GM12878 (cell line): Measurements from ENCODE around the gene CTNNAL1. TPM values are rescaled to one million over a fixed set of nuclear protein-coding genes. Genes with fewer than 3 reads are reported as not detected.

ENCODE experiments used
- ATAC-seq: fragments of 200-7000 bp; cut with Tn5 transposase; 3 replicates; pipeline ENCODE4 v1.9.1; 2020; ENCODE audit warnings: mild to moderate bottlenecking, moderate library complexity
- BruUV-seq: library from RNA; stranded (reverse); fragments of 400-500 nt; replicated peaks from 2 replicates; lab custom pipeline; 2021; lab: Mats Ljungman, UMichigan
- CTCF ChIA-PET: fragments of 300-600 bp; sonication (Branson Sonifier 250); formaldehyde crosslinking; extraction: SDS; loops from one replicate; lab custom pipeline; 2021; ENCODE audit warnings: inconsistent platforms; lab: Yijun Ruan, JAX
- POLR2A ChIA-PET: fragments of 350-600 bp; formaldehyde crosslinking; extraction: SDS; loops from one replicate; lab custom pipeline; 2021; ENCODE audit warnings: inconsistent platforms; lab: Charles Lee
- RAD21 ChIA-PET: fragments of 300-600 bp; sonication (Branson Sonifier 250); formaldehyde crosslinking; loops from one replicate; lab custom pipeline; 2023; ENCODE audit warnings: antibody characterized with exemption; ENCODE audit not compliant: unreplicated experiment; lab: Charles Lee
- SMC1A ChIA-PET: fragments of 300-600 bp; sonication (Branson Sonifier 250); formaldehyde crosslinking; loops from one replicate; lab custom pipeline; 2023; ENCODE audit not compliant: unreplicated experiment, uncharacterized antibody; lab: Charles Lee
- DNase-seq: peaks from one replicate; pipeline ENCODE4 v3.0.0-alpha.2; 2011; ENCODE audit warnings: low read depth, low spot score
- FAIRE-seq: peaks from 3 replicates; lab custom pipeline; 2011; peaks lifted over from hg19 to GRCh38; lab: Jason Lieb, UNC
- H2AFZ ChIP-seq: 2 replicates; pipeline ENCODE4 v1.6.0; 2011; ENCODE audit warnings: low read depth, low read length, control low read depth; ENCODE audit not compliant: control insufficient read depth
- H3K27ac ChIP-seq: 2 replicates; pipeline ENCODE4 v1.5.1; 2011; ENCODE audit warnings: control low read depth; ENCODE audit not compliant: control insufficient read depth, insufficient read depth
- H3K27me3 ChIP-seq, 2 experiments: replicated peaks in 1 of 2; 2 replicates each; pipeline versions ENCODE4 v1.6.0 to v1.6.1; 2011; ENCODE audit warnings: low read length in 1 of 2; ENCODE audit not compliant: control insufficient read depth in 2 of 2, insufficient read depth in 2 of 2
- H3K36me3 ChIP-seq, 2 experiments: 2 replicates each; pipeline ENCODE4 v1.5.1; 2011; ENCODE audit warnings: low read length in 1 of 2; ENCODE audit not compliant: control insufficient read depth in 2 of 2, insufficient read depth in 2 of 2
- H3K4me1 ChIP-seq: 2 replicates; pipeline ENCODE4 v1.6.1; 2011; ENCODE audit warnings: mild to moderate bottlenecking, low read length, moderate library complexity, mixed read lengths; ENCODE audit not compliant: control insufficient read depth, insufficient read depth
- H3K4me2 ChIP-seq: 2 replicates; pipeline ENCODE4 v1.6.0; 2011; ENCODE audit warnings: control low read depth; ENCODE audit not compliant: control insufficient read depth, insufficient read depth
- H3K4me3 ChIP-seq: fragments of 200-600 bp; sonication (generic); 2 replicates; pipeline ENCODE4 v1.5.1; 2016
- H3K79me2 ChIP-seq: 2 replicates; pipeline ENCODE4 v1.6.0; 2011; ENCODE audit warnings: low read length; ENCODE audit not compliant: control insufficient read depth, insufficient read depth
- H3K9ac ChIP-seq: 2 replicates; pipeline ENCODE4 v1.8.0; 2011; ENCODE audit warnings: low read length, control low read depth, mixed read lengths; ENCODE audit not compliant: control insufficient read depth, insufficient read depth
- H3K9me3 ChIP-seq: replicated peaks from 3 replicates; pipeline ENCODE4 v1.5.1; 2011; ENCODE audit warnings: mild to moderate bottlenecking, low read length; ENCODE audit not compliant: control insufficient read depth, insufficient read depth
- H4K20me1 ChIP-seq: 2 replicates; pipeline ENCODE4 v1.6.0; 2011; ENCODE audit not compliant: control insufficient read depth, insufficient read depth
- ASH2L ChIP-seq: fragments of 300-600, 200-600 bp; sonication (generic); IDR thresholded peaks from 2 replicates; pipeline ENCODE4 v1.6.1; 2017; ENCODE audit warnings: low read depth, mild to moderate bottlenecking, borderline replicate concordance
- BHLHE40 ChIP-seq, 2 experiments: fragments of 450-650 bp in 1 of 2; IDR thresholded peaks; 2 replicates each; pipeline ENCODE4 v1.6.1; 2011 to 2017; ENCODE audit warnings: low read depth in 2 of 2, borderline replicate concordance in 1 of 2, improper control_type of control experiment in 1 of 2, low read length in 1 of 2, mild to moderate bottlenecking in 1 of 2
- BRCA1 ChIP-seq: IDR thresholded peaks from 2 replicates; pipeline ENCODE4 v1.6.1; 2011; ENCODE audit warnings: low read depth, low read length, improper control_type of control experiment
- CREB1 ChIP-seq: IDR thresholded peaks from 2 replicates; pipeline ENCODE4 v1.6.1; 2012; ENCODE audit warnings: low read depth, mild to moderate bottlenecking, inconsistent platforms
- CREM ChIP-seq: IDR thresholded peaks from 2 replicates; pipeline ENCODE4 v1.6.1; 2014; ENCODE audit warnings: antibody characterized with exemption, low read depth
- EGR1 ChIP-seq, 2 experiments: IDR thresholded peaks; 1 replicate in 1 of 2; 2 replicates in 1 of 2; pipeline ENCODE4 v1.6.1; 2011 to 2012; ENCODE audit warnings: low read depth in 2 of 2, low read length in 2 of 2, borderline replicate concordance in 1 of 2, mild to moderate bottlenecking in 1 of 2, moderate library complexity in 1 of 2
- MTA3 ChIP-seq: IDR thresholded peaks from 2 replicates; pipeline ENCODE4 v1.6.1; 2012; ENCODE audit warnings: low read length, inconsistent platforms, borderline replicate concordance
- MYC ChIP-seq: IDR thresholded peaks from 2 replicates; pipeline ENCODE4 v1.6.1; 2011; ENCODE audit warnings: mild to moderate bottlenecking, low read length, moderate library complexity, inconsistent platforms; ENCODE audit not compliant: insufficient read depth, insufficient replicate concordance, insufficient read length, severe bottlenecking
- NFIC ChIP-seq: IDR thresholded peaks from 2 replicates; pipeline ENCODE4 v1.6.1; 2012; ENCODE audit warnings: low read depth, mild to moderate bottlenecking, inconsistent platforms, low read length, moderate library complexity
- PML ChIP-seq: IDR thresholded peaks from 2 replicates; pipeline ENCODE4 v1.6.1; 2012; ENCODE audit warnings: low read length, inconsistent platforms
- RB1 ChIP-seq: fragments of 450-650 bp; formaldehyde crosslinking; IDR thresholded peaks from 2 replicates; pipeline ENCODE4 v1.6.1; 2017; ENCODE audit warnings: mild to moderate bottlenecking, borderline replicate concordance
- RELB ChIP-seq: fragments of 450-650 bp; IDR thresholded peaks from 2 replicates; pipeline ENCODE4 v1.6.1; 2017; ENCODE audit warnings: low read depth, mild to moderate bottlenecking, moderate library complexity
- RUNX3 ChIP-seq: IDR thresholded peaks from 2 replicates; pipeline ENCODE4 v1.6.1; 2012; ENCODE audit warnings: low read length, inconsistent platforms
- SMARCA5 ChIP-seq: fragments of 450-650 bp; IDR thresholded peaks from 2 replicates; pipeline ENCODE4 v1.6.1; 2017; ENCODE audit warnings: mild to moderate bottlenecking
- SUPT20H ChIP-seq: IDR thresholded peaks from 2 replicates; pipeline ENCODE4 v1.6.1; 2011; ENCODE audit warnings: low read depth, mild to moderate bottlenecking, low read length, moderate library complexity, borderline replicate concordance; ENCODE audit not compliant: control insufficient read depth
- TCF12 ChIP-seq: IDR thresholded peaks from 2 replicates; pipeline ENCODE4 v1.6.1; 2011; ENCODE audit warnings: low read depth, mild to moderate bottlenecking, low read length
- WGBS: methylation state at CpG from one replicate; pipeline ENCODE4 v1.1.6; 2016; ENCODE audit warnings: low lambda C conversion rate; ENCODE audit not compliant: insufficient replicate concordance, insufficient coverage; ENCODE audit errors: missing lambda C conversion rate; 5-methylcytosine and 5-hydroxymethylcytosine counted together
- in situ Hi-C: fragments of 300-500 bp; cut with MboI; formaldehyde crosslinking; loops from 9 replicates; pipeline ENCODE4 v1.14.3; 2018; ENCODE audit warnings: mixed read lengths
- intact Hi-C: fragments of 100-400 bp; cut with micrococcal nuclease; formaldehyde crosslinking; loops from one replicate; pipeline ENCODE4 v1.14.2; 2022; ENCODE audit not compliant: unreplicated experiment
- polyA plus RNA-seq, 11 experiments: library from polyadenylated mRNA; depleted of rRNA in 4 of 11; unstranded in 6 of 11; stranded (reverse) in 5 of 11; fragments of >200 nt; fragmentation: Nextera tagmentation in 4 of 11; fragmentation: Illumina TruSeq in 1 of 11; extraction: Ambion mirVana in 4 of 11; extraction: Trizol in 1 of 11; gene quantifications; 1 replicate in 1 of 11; 2 replicates in 10 of 11; pipeline versions ENCODE4 v1.2.1 to v1.2.3, GENCODE V29; 2011 to 2016; ENCODE audit warnings: inconsistent platforms in 2 of 11, missing spikeins in 2 of 11, low read depth in 1 of 11
- total RNA-seq, 4 experiments: library from RNA; depleted of rRNA in 3 of 4; stranded (reverse); fragments of >200 nt in 3 of 4; fragmentation: Illumina TruSeq in 1 of 4; extraction: Trizol in 1 of 4; gene quantifications; 2 replicates each; pipeline versions ENCODE4 v1.2.1 to v1.2.3, GENCODE V29; 2013 to 2021
- TF ChIP-seq, protein P1 (sequence below), 3 experiments: IDR thresholded peaks in 2 of 3; conservative IDR thresholded peaks in 1 of 3; 2 replicates each; pipeline ENCODE4 v1.5.1; 2011; ENCODE audit warnings: low read depth in 3 of 3, low read length in 3 of 3, mild to moderate bottlenecking in 3 of 3, control low read depth in 2 of 3, moderate library complexity in 2 of 3, inconsistent platforms in 1 of 3, mixed read lengths in 1 of 3; ENCODE audit not compliant: control insufficient read depth in 2 of 3, insufficient read depth in 1 of 3; ENCODE audit errors: extremely low read depth in 1 of 3
- TF ChIP-seq, protein P2 (sequence below): IDR thresholded peaks from 2 replicates; pipeline ENCODE4 v1.6.1; 2012; ENCODE audit warnings: low read length, inconsistent platforms

The CTNNAL1 gene
- total and polyA plus RNA-seq, 10 of the 15 experiments (the other 5 are each of a cell fraction or from before 2014, with no cell fraction given), result 16.3 to 82.5 (median 45.2) TPM

GRCh38 chr9:108904161-108904560, 109.1 kb downstream of the CTNNAL1 start:
- peaks cover 2 to 10% of the 10 kb centered on the region in 2 experiments for H3K36me3 ChIP-seq
- TF ChIP-seq ASH2L (no peak), PML (no peak), MYC (no peak), BHLHE40 (IDR thresholded peaks at IDR 0.05; ENCODE audit: borderline replicate concordance in 1 of 2, low read depth in 2 of 2, low read length in 1 of 2) (no peak), NFIC (no peak), SMARCA5 (no peak), CREB1 (no peak), EGR1 (IDR thresholded peaks at IDR 0.05; ENCODE audit: borderline replicate concordance in 1 of 2, low read depth in 2 of 2, low read length in 2 of 2) (no peak), MTA3 (no peak), RELB (no peak), TCF12 (no peak), CREM (no peak), RUNX3 (no peak), RB1 (no peak), BRCA1 (no peak), SUPT20H (no peak)
- TF ChIP-seq, protein P1, sequence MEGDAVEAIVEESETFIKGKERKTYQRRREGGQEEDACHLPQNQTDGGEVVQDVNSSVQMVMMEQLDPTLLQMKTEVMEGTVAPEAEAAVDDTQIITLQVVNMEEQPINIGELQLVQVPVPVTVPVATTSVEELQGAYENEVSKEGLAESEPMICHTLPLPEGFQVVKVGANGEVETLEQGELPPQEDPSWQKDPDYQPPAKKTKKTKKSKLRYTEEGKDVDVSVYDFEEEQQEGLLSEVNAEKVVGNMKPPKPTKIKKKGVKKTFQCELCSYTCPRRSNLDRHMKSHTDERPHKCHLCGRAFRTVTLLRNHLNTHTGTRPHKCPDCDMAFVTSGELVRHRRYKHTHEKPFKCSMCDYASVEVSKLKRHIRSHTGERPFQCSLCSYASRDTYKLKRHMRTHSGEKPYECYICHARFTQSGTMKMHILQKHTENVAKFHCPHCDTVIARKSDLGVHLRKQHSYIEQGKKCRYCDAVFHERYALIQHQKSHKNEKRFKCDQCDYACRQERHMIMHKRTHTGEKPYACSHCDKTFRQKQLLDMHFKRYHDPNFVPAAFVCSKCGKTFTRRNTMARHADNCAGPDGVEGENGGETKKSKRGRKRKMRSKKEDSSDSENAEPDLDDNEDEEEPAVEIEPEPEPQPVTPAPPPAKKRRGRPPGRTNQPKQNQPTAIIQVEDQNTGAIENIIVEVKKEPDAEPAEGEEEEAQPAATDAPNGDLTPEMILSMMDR (IDR thresholded peaks at IDR 0.05 in 2 of 3, conservative IDR thresholded peaks at IDR 0.05 in 1 of 3; ENCODE audit: control insufficient read depth in 2 of 3, extremely low read depth in 1 of 3, insufficient read depth in 1 of 3, low read depth in 3 of 3, low read length in 3 of 3), result no peak
- TF ChIP-seq, protein P2, sequence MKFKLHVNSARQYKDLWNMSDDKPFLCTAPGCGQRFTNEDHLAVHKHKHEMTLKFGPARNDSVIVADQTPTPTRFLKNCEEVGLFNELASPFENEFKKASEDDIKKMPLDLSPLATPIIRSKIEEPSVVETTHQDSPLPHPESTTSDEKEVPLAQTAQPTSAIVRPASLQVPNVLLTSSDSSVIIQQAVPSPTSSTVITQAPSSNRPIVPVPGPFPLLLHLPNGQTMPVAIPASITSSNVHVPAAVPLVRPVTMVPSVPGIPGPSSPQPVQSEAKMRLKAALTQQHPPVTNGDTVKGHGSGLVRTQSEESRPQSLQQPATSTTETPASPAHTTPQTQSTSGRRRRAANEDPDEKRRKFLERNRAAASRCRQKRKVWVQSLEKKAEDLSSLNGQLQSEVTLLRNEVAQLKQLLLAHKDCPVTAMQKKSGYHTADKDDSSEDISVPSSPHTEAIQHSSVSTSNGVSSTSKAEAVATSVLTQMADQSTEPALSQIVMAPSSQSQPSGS, result no peak

More at GRCh38 chr9:108904161-108904560, 109.1 kb downstream of the CTNNAL1 start:
- intact Hi-C loops (no loop called here), in situ Hi-C loops (no loop called here)
- no TSS peak for BruUV-seq
- Histone ChIP-seq H4K20me1 (no peaks in the 10 kb centered on the region), H3K79me2 (no peaks in the 10 kb centered on the region), H3K4me1 (no peaks in the 10 kb centered on the region), H3K4me2 (no peak overlapping the region), H3K4me3 (no peak overlapping the region), H3K27ac (no peak overlapping the region), H3K9ac (no peak overlapping the region), H3K27me3 (no peaks in the 10 kb centered on the region), H3K9me3 (no peaks in the 10 kb centered on the region), H2AFZ (no peak overlapping the region)
- POLR2A ChIA-PET, result interaction anchor here (0.6 kb wide), 1 partner anchor 1407 kb away, joined by 3 read pairs; no protein-coding TSS in a partner anchor
- no peak for DNase-seq
- WGBS, result 93% methylated on average over 3 of the region's 3 CpGs
- no peak for ATAC-seq
- SMC1A ChIA-PET, result no interaction called here
- RAD21 ChIA-PET, result no interaction called here
- FAIRE-seq, result no peak
- CTCF ChIA-PET, result interaction anchor here (1.2 kb wide), 1 partner anchor 26 kb away, joined by 3 read pairs; no protein-coding TSS in a partner anchor
